ENCODE results near the gene KCNT1.

Gene KCNT1

GRCh38 chr9:135840539-135840938 lies 138.6 kb downstream of the KCNT1 start:
- in situ Hi-C loops (cut with MboI; ENCODE audit: low sequenced_read_pairs): no loop called here
